Body of pancreas (tissue), 4 donors: Measurements from ENCODE around the gene HBA1. TPM values are rescaled to one million over a fixed set of nuclear protein-coding genes. Genes with fewer than 3 reads are reported as not detected.
"Not testable (repeated sequence)": the region's sequence is repeated elsewhere in the genome, so short reads cannot be mapped to it uniquely, and the experiment has no call there.

Experiments
- ATAC-seq: fragments of 150-250 bp; one replicate; pipeline ENCODE4 v1.9.1; 2016
- DNase-seq, 4 donors: peaks; one replicate each; pipeline ENCODE4 v3.0.0-alpha.2; 2019
- H3K27ac ChIP-seq, 4 donors: fragments of 200-600 bp; sonication (generic); 1 replicate in 3 of 4; 2 replicates in 1 of 4; pipeline versions ENCODE4 v1.5.1 to v1.6.1; 2016 to 2019; ENCODE audit warnings: mild to moderate bottlenecking in 1 of 4, mixed read lengths in 1 of 4, moderate library complexity in 1 of 4
- H3K27me3 ChIP-seq, 2 donors: fragments of 200-600 bp; sonication (generic); one replicate each; pipeline ENCODE4 v1.6.0; 2016; ENCODE audit warnings: mild to moderate bottlenecking in 1 of 2
- H3K36me3 ChIP-seq, 2 donors: fragments of 200-600 bp; sonication (generic); replicated peaks in 1 of 2; 2 replicates each; pipeline ENCODE4 v1.5.1; 2016; ENCODE audit warnings: low read depth in 2 of 2; ENCODE audit not compliant: insufficient read depth in 1 of 2
- H3K4me1 ChIP-seq: fragments of 200-600 bp; sonication (generic); one replicate; pipeline ENCODE4 v1.6.0; 2016
- H3K4me3 ChIP-seq, 2 donors: fragments of 200-600 bp; sonication (generic); 1 replicate in 1 of 2; 2 replicates in 1 of 2; pipeline ENCODE4 v1.5.1; 2016 to 2019
- H3K9me3 ChIP-seq, 3 donors: fragments of 200-600 bp; sonication (generic); 1 replicate in 2 of 3; 2 replicates in 1 of 3; pipeline ENCODE4 v1.5.1; 2016
- POLR2A ChIP-seq, 3 donors: fragments of 450-650 bp; IDR thresholded peaks; one replicate each; pipeline ENCODE4 v1.6.1; 2016; ENCODE audit warnings: antibody characterized with exemption in 3 of 3, mild to moderate bottlenecking in 2 of 3
- WGBS, 2 donors: methylation state at CpG; one replicate each; pipeline ENCODE4 v1.1.5; 2017; 5-methylcytosine and 5-hydroxymethylcytosine counted together
- intact Hi-C: fragments of 100-400 bp; cut with DNase I; formaldehyde crosslinking; loops from one replicate; pipeline ENCODE4 v1.15.1; 2023
- total RNA-seq, 2 donors: library from RNA; depleted of rRNA; stranded (reverse); fragments of >200 nt; gene quantifications; one replicate each; pipeline ENCODE4 v1.1.0, GENCODE V29; 2016
- TF ChIP-seq, protein P1 (sequence below), 7 experiments: fragments of 450-650 bp in 4 of 7; fragments of 200-600 bp in 3 of 7; sonication (generic) in 3 of 7; IDR thresholded peaks; one replicate each; pipeline ENCODE4 v1.5.1; 2016 to 2019; ENCODE audit warnings: antibody characterized with exemption in 7 of 7

HBA1 gene
- total RNA-seq, 2 donors from 2014 or later = not detected

GRCh38 chr16:169014-169413 is 7.5 kb upstream of the HBA1 start:
- H3K27me3 ChIP-seq = peaks cover 0 to 38% of the 10 kb centered on the region in 2 donors
- intact Hi-C loops = no loop called here
- H3K4me1 ChIP-seq = peaks cover 19% of the 10 kb centered on the region
- no peaks in the 10 kb centered on the region for H3K36me3 ChIP-seq
- ATAC-seq = no peak
- no peak overlapping the region for H3K4me3 ChIP-seq
- H3K27ac ChIP-seq = no peak overlapping the region
- 0 to 23% methylated on average over 1 to 3 of the region's 3 CpGs for WGBS, 2 donors
- no peak for TF ChIP-seq POLR2A (IDR thresholded peaks at IDR 0.05)
- TF ChIP-seq, protein P1, sequence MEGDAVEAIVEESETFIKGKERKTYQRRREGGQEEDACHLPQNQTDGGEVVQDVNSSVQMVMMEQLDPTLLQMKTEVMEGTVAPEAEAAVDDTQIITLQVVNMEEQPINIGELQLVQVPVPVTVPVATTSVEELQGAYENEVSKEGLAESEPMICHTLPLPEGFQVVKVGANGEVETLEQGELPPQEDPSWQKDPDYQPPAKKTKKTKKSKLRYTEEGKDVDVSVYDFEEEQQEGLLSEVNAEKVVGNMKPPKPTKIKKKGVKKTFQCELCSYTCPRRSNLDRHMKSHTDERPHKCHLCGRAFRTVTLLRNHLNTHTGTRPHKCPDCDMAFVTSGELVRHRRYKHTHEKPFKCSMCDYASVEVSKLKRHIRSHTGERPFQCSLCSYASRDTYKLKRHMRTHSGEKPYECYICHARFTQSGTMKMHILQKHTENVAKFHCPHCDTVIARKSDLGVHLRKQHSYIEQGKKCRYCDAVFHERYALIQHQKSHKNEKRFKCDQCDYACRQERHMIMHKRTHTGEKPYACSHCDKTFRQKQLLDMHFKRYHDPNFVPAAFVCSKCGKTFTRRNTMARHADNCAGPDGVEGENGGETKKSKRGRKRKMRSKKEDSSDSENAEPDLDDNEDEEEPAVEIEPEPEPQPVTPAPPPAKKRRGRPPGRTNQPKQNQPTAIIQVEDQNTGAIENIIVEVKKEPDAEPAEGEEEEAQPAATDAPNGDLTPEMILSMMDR (IDR thresholded peaks at IDR 0.05) = no peak
- DNase-seq = no peak
- no peaks in the 10 kb centered on the region for H3K9me3 ChIP-seq

- intact Hi-C loops, H3K36me3 ChIP-seq, H3K4me3 ChIP-seq, H3K9me3 ChIP-seq, H3K27ac ChIP-seq: not testable (repeated sequence)
- WGBS, 2 donors = 1% methylated on average over 5 of the region's 5 CpGs
- Histone ChIP-seq H3K27me3 (peaks cover 0 to 36% of the 10 kb centered on the region in 2 donors), H3K4me1 (peaks cover 16% of the 10 kb centered on the region)
- ATAC-seq (peak; percentile 60), DNase-seq (peak; percentile 49 to 67 (median 60))
Observed at GRCh38 chr16:170088-170507, 6.4 kb upstream of the HBA1 start.

- no peaks in the 10 kb centered on the region for H3K36me3 ChIP-seq
- TF ChIP-seq POLR2A (IDR thresholded peaks at IDR 0.05) = no peak
- TF ChIP-seq, protein P1 (IDR thresholded peaks at IDR 0.05) = no peak
- H3K4me1 ChIP-seq = peaks cover 10% of the 10 kb centered on the region
- DNase-seq (no peak), ATAC-seq (no peak)
- intact Hi-C loops = no loop called here
- peaks cover 0 to 29% of the 10 kb centered on the region in 2 donors for H3K27me3 ChIP-seq
- no peak overlapping the region for H3K4me3 ChIP-seq
- no peaks in the 10 kb centered on the region for H3K9me3 ChIP-seq
- H3K27ac ChIP-seq = no peak overlapping the region
- 40 to 85% methylated on average over 1 of the region's 1 CpG for WGBS, 2 donors
Observed at GRCh38 chr16:170788-171187, 5.7 kb upstream of the HBA1 start.

GRCh38 chr16:172374-172941 is 4.0 kb upstream of the HBA1 start, which contains the start of gene HBA2:
TSS of gene HBA2 (plus strand) at chr16:172876. CDS start at chr16:172913, 37 bp downstream.
- ATAC-seq, DNase-seq, H3K27ac ChIP-seq, H3K4me1 ChIP-seq, intact Hi-C loops, H3K9me3 ChIP-seq, H3K36me3 ChIP-seq, H3K4me3 ChIP-seq: not testable (repeated sequence)
- peaks cover 0 to 16% of the 10 kb centered on the region in 2 donors for H3K27me3 ChIP-seq
- WGBS, 2 donors = no CpG with 5 or more reads among the region's 74 CpGs

DNA sequence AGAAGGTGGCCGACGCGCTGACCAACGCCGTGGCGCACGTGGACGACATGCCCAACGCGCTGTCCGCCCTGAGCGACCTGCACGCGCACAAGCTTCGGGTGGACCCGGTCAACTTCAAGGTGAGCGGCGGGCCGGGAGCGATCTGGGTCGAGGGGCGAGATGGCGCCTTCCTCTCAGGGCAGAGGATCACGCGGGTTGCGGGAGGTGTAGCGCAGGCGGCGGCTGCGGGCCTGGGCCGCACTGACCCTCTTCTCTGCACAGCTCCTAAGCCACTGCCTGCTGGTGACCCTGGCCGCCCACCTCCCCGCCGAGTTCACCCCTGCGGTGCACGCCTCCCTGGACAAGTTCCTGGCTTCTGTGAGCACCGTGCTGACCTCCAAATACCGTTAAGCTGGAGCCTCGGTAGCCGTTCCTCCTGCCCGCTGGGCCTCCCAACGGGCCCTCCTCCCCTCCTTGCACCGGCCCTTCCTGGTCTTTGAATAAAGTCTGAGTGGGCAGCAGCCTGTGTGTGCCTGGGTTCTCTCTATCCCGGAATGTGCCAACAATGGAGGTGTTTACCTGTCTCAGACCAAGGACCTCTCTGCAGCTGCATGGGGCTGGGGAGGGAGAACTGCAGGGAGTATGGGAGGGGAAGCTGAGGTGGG is 3.1 kb upstream of the HBA1 start:
- H3K27ac ChIP-seq, H3K36me3 ChIP-seq, H3K9me3 ChIP-seq, H3K4me3 ChIP-seq, H3K4me1 ChIP-seq, ATAC-seq, intact Hi-C loops, DNase-seq: not testable (repeated sequence)
- peaks cover 0 to 11% of the 10 kb centered on the region in 2 donors for H3K27me3 ChIP-seq
- 0 to 9% methylated on average over 1 to 14 of the region's 44 CpGs for WGBS, 2 donors

DNA sequence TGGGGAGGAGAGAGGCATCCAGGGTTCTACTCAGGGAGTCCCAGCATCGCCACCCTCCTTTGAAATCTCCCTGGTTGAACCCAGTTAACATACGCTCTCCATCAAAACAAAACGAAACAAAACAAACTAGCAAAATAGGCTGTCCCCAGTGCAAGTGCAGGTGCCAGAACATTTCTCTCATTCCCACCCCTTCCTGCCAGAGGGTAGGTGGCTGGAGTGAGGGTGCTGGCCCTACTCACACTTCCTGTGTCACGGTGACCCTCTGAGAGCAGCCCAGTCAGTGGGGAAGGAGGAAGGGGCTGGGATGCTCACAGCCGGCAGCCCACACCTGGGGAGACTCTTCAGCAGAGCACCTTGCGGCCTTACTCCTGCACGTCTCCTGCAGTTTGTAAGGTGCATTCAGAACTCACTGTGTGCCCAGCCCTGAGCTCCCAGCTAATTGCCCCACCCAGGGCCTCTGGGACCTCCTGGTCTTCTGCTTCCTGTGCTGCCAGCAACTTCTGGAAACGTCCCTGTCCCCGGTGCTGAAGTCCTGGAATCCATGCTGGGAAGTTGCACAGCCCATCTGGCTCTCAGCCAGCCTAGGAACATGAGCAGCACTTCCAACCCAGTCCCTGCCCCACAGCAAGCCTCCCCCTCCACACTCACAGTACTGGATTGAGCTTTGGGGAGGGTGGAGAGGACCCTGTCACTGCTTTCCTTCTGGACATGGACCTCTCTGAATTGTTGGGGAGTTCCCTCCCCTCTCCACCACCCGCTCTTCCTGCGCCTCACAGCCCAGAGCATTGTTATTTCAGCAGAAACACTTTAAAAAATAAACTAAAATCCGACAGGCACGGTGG is 2.3 kb upstream of the HBA1 start:
- DNase-seq (peak; percentile 52 to 70 (median 62)), ATAC-seq (peak; percentile 54)
- H3K27ac ChIP-seq, H3K4me1 ChIP-seq, H3K4me3 ChIP-seq, H3K36me3 ChIP-seq, H3K9me3 ChIP-seq, intact Hi-C loops, H3K27me3 ChIP-seq: not testable (repeated sequence)
- 21 to 24% methylated on average over 4 to 7 of the region's 13 CpGs for WGBS, 2 donors
